H9 (cell line): ENCODE measurements around the gene PLSCR4. TPM values are rescaled to one million over a fixed set of nuclear protein-coding genes. Genes with fewer than 3 reads are reported as not detected.

Source experiments
- DNase-seq: peaks from one replicate; pipeline ENCODE4 v3.0.0-alpha.2; 2017
- H2AFZ ChIP-seq: one replicate; pipeline ENCODE4 v1.6.1; 2013; ENCODE audit warnings: mild to moderate bottlenecking, low read length, control low read depth, moderate library complexity
- H2AK5ac ChIP-seq: 2 replicates; pipeline ENCODE4 v1.6.1; 2013; ENCODE audit warnings: low read length, control low read depth, mixed read lengths; ENCODE audit not compliant: insufficient read length
- H2BK120ac ChIP-seq: one replicate; pipeline ENCODE4 v1.6.1; 2013; ENCODE audit warnings: low read depth, mild to moderate bottlenecking, low read length, control low read depth, inconsistent platforms; ENCODE audit not compliant: poor library complexity, severe bottlenecking
- H2BK12ac ChIP-seq: 2 replicates; pipeline ENCODE4 v1.6.1; 2013; ENCODE audit warnings: low read length, control low read depth, mixed read lengths, low read depth; ENCODE audit not compliant: insufficient read length
- H2BK15ac ChIP-seq: 2 replicates; pipeline ENCODE4 v1.6.1; 2013; ENCODE audit warnings: low read depth, low read length, control low read depth
- H2BK20ac ChIP-seq: one replicate; pipeline ENCODE4 v1.6.1; 2013; ENCODE audit warnings: low read depth, mild to moderate bottlenecking, low read length, control low read depth, inconsistent platforms; ENCODE audit not compliant: poor library complexity, severe bottlenecking
- H2BK5ac ChIP-seq: 2 replicates; pipeline ENCODE4 v1.6.1; 2013; ENCODE audit warnings: low read length, control low read depth, mixed read lengths; ENCODE audit not compliant: insufficient read length
- H3K14ac ChIP-seq: 2 replicates; pipeline ENCODE4 v1.6.1; 2013; ENCODE audit warnings: low read length, control low read depth; ENCODE audit not compliant: insufficient read depth
- H3K18ac ChIP-seq: 2 replicates; pipeline ENCODE4 v1.6.1; 2013; ENCODE audit warnings: low read depth, mild to moderate bottlenecking, mixed read lengths, low read length, control low read depth; ENCODE audit not compliant: insufficient read length
- H3K23ac ChIP-seq: 2 replicates; pipeline ENCODE4 v1.6.1; 2013; ENCODE audit warnings: low read length, control low read depth, mixed read lengths, low read depth; ENCODE audit not compliant: insufficient read length
- H3K23me2 ChIP-seq: 2 replicates; pipeline ENCODE4 v1.6.1; 2013; ENCODE audit warnings: low read depth, mild to moderate bottlenecking, mixed read lengths, low read length, control low read depth; ENCODE audit not compliant: insufficient read length, poor library complexity, severe bottlenecking
- H3K27ac ChIP-seq: 2 replicates; pipeline ENCODE4 v1.5.1; 2013; ENCODE audit warnings: low read length, control low read depth, mixed read lengths, low read depth; ENCODE audit not compliant: insufficient read length
- H3K27me3 ChIP-seq: 2 replicates; pipeline ENCODE4 v1.6.1; 2013; ENCODE audit warnings: low read length, control low read depth, inconsistent platforms; ENCODE audit not compliant: insufficient read depth
- H3K4ac ChIP-seq: 2 replicates; pipeline ENCODE4 v1.6.1; 2013; ENCODE audit warnings: low read depth, mild to moderate bottlenecking, control low read depth, inconsistent platforms, low read length, moderate library complexity
- H3K4me1 ChIP-seq: 2 replicates; pipeline ENCODE4 v1.6.1; 2013; ENCODE audit warnings: low read length, control low read depth, inconsistent platforms; ENCODE audit not compliant: insufficient read depth
- H3K4me2 ChIP-seq: 2 replicates; pipeline ENCODE4 v1.6.1; 2013; ENCODE audit warnings: low read length, control low read depth, mixed read lengths; ENCODE audit not compliant: insufficient read length, insufficient read depth
- H3K56ac ChIP-seq: 2 replicates; pipeline ENCODE4 v1.6.1; 2013; ENCODE audit warnings: low read depth, mild to moderate bottlenecking, mixed read lengths, low read length, control low read depth; ENCODE audit not compliant: insufficient read length
- H3K79me1 ChIP-seq: 2 replicates; pipeline ENCODE4 v1.6.1; 2013; ENCODE audit warnings: low read depth, mild to moderate bottlenecking, moderate library complexity, low read length, control low read depth, inconsistent platforms; ENCODE audit not compliant: insufficient read depth, poor library complexity, severe bottlenecking
- H3K79me2 ChIP-seq: 2 replicates; pipeline ENCODE4 v1.6.1; 2013; ENCODE audit warnings: low read length, control low read depth, inconsistent platforms; ENCODE audit not compliant: insufficient read depth
- H3K9ac ChIP-seq: 2 replicates; pipeline ENCODE4 v1.6.1; 2013; ENCODE audit warnings: low read length, control low read depth, mixed read lengths; ENCODE audit not compliant: insufficient read length; ENCODE audit errors: extremely low read depth
- H3K9me3 ChIP-seq: one replicate; pipeline ENCODE4 v1.6.1; 2013; ENCODE audit warnings: low read depth, low read length, inconsistent platforms; ENCODE audit not compliant: control insufficient read depth
- H3T11ph ChIP-seq: one replicate; pipeline ENCODE4 v1.6.1; 2013; ENCODE audit warnings: mild to moderate bottlenecking, low read length, control low read depth, inconsistent platforms
- H4K20me1 ChIP-seq: one replicate; pipeline ENCODE4 v1.6.1; 2013; ENCODE audit not compliant: control insufficient read depth, insufficient read length, insufficient read depth
- H4K5ac ChIP-seq: 2 replicates; pipeline ENCODE4 v1.6.1; 2013; ENCODE audit warnings: low read depth, mild to moderate bottlenecking, mixed read lengths, low read length, control low read depth; ENCODE audit not compliant: insufficient read length
- H4K8ac ChIP-seq: replicated peaks from 2 replicates; pipeline ENCODE4 v1.6.1; 2013; ENCODE audit warnings: low read length, control low read depth, mixed read lengths, low read depth; ENCODE audit not compliant: insufficient read length
- H4K91ac ChIP-seq: 2 replicates; pipeline ENCODE4 v1.6.1; 2013; ENCODE audit warnings: low read depth, mild to moderate bottlenecking, moderate library complexity, mixed read lengths, low read length, control low read depth; ENCODE audit not compliant: insufficient read length
- H3K27ac Mint-ChIP-seq, 3 experiments: 2 replicates in 2 of 3; 3 replicates in 1 of 3; pipeline ENCODE4 v1.8.0; 2020 to 2021; ENCODE audit warnings: mixed read lengths in 3 of 3, mild to moderate bottlenecking in 1 of 3, moderate library complexity in 1 of 3
- H3K27me3 Mint-ChIP-seq: 2 replicates; pipeline ENCODE4 v1.8.0; 2021; ENCODE audit warnings: low read depth, mild to moderate bottlenecking, moderate library complexity, mixed read lengths
- H3K36me3 Mint-ChIP-seq, 3 experiments: 2 replicates in 2 of 3; 3 replicates in 1 of 3; pipeline ENCODE4 v1.8.0; 2020 to 2021; ENCODE audit warnings: low read depth in 3 of 3, mixed read lengths in 3 of 3; ENCODE audit not compliant: insufficient read depth in 1 of 3
- H3K4me1 Mint-ChIP-seq, 2 experiments: 2 replicates each; pipeline ENCODE4 v1.8.0; 2020; ENCODE audit warnings: mixed read lengths in 2 of 2
- H3K4me3 Mint-ChIP-seq, 2 experiments: 2 replicates in 1 of 2; 3 replicates in 1 of 2; pipeline ENCODE4 v1.8.0; 2020 to 2021; ENCODE audit warnings: mild to moderate bottlenecking in 2 of 2, mixed read lengths in 2 of 2, moderate library complexity in 1 of 2
- H3K9me3 Mint-ChIP-seq, 2 experiments: 2 replicates in 1 of 2; 3 replicates in 1 of 2; pipeline ENCODE4 v1.8.0; 2020; ENCODE audit warnings: mild to moderate bottlenecking in 2 of 2, mixed read lengths in 2 of 2, moderate library complexity in 1 of 2
- CTCF ChIP-seq: fragments of 200-600 bp; sonication (generic); conservative IDR thresholded peaks from 3 replicates; pipeline ENCODE4 v1.8.0; 2021; ENCODE audit warnings: antibody characterized with exemption, mild to moderate bottlenecking
- WGBS: extraction: QIAGEN DNeasy Blood & Tissue Kit; methylation state at CpG from one replicate; pipeline ENCODE4 v1.1.7; 2013; ENCODE audit warnings: missing lambda C conversion rate, low lambda C conversion rate, mixed read lengths; ENCODE audit not compliant: insufficient read length; ENCODE audit errors: extremely low coverage; 5-methylcytosine and 5-hydroxymethylcytosine counted together
- total RNA-seq: library from RNA; stranded (reverse); gene quantifications from 2 replicates; pipeline ENCODE4 v1.2.1, GENCODE V29; 2021

Gene PLSCR4
- total RNA-seq, 1 experiment from 2014 or later: 1.2 TPM

GRCh38 chr3:146246526-146246925 is 4.4 kb downstream of the PLSCR4 start:
- H4K5ac ChIP-seq: no peak overlapping the region
- H3K79me1 ChIP-seq: no peaks in the 10 kb centered on the region
- H3K27ac Mint-ChIP-seq: no peak overlapping the region
- H4K8ac ChIP-seq: no peak overlapping the region
- DNase-seq: no peak
- H3K18ac ChIP-seq: no peak overlapping the region
- H3K4me3 Mint-ChIP-seq: no peak overlapping the region
- no peaks in the 10 kb centered on the region for H4K20me1 ChIP-seq
- H3T11ph ChIP-seq: no peak overlapping the region
- H3K79me2 ChIP-seq: no peaks in the 10 kb centered on the region
- no peak overlapping the region for H2BK12ac ChIP-seq
- H3K9me3 ChIP-seq: no peaks in the 10 kb centered on the region
- H3K4me2 ChIP-seq: no peak overlapping the region
- TF ChIP-seq CTCF: no peak
- peaks cover 7% of the 10 kb centered on the region for H3K27me3 Mint-ChIP-seq
- no peak overlapping the region for H2BK120ac ChIP-seq
- no CpG with 5 or more reads among the region's 2 CpGs for WGBS
- no peak overlapping the region for H2AK5ac ChIP-seq
- H3K9ac ChIP-seq: no peak overlapping the region
- H3K36me3 Mint-ChIP-seq: peaks cover 0 to 3% (median 0%) of the 10 kb centered on the region in 3 experiments; a peak in 2 of 7 replicates
- no peak overlapping the region for H4K91ac ChIP-seq
- no peak overlapping the region for H2BK20ac ChIP-seq
- H3K14ac ChIP-seq: no peak overlapping the region
- H3K4me1 Mint-ChIP-seq: peaks cover 0 to 2% of the 10 kb centered on the region in 2 experiments; a peak in 1 of 4 replicates
- H3K4ac ChIP-seq: no peak overlapping the region
- no peaks in the 10 kb centered on the region; a peak in 2 of 5 replicates for H3K9me3 Mint-ChIP-seq
- H3K4me1 ChIP-seq: no peaks in the 10 kb centered on the region
- H2BK15ac ChIP-seq: no peak overlapping the region
- no peak overlapping the region for H3K56ac ChIP-seq
- H3K23me2 ChIP-seq: peaks cover 8% of the 10 kb centered on the region
- no peaks in the 10 kb centered on the region for H3K27me3 ChIP-seq
- no peak overlapping the region for H3K23ac ChIP-seq
- H3K27ac ChIP-seq: no peak overlapping the region
- no peak overlapping the region for H2BK5ac ChIP-seq
- no peak overlapping the region for H2AFZ ChIP-seq
